ENCODE data around the gene LRRC3.
A peak's percentile ranks its signal among the peaks of the same experiment; 100 is the strongest.
"Not testable (repeated sequence)": the region's sequence is repeated elsewhere in the genome, so short reads cannot be mapped to it uniquely, and the experiment has no call there.

LRRC3 gene

GRCh38 chr21:44454747-44455523 lies at the start of gene LRRC3:
TSS of gene LRRC3 (plus strand) at chr21:44455510. CDS start at chr21:44456645, 1,135 bp downstream.
- no peak for FAIRE-seq
- DNase-seq (ENCODE audit: low spot score) = no peak

- FAIRE-seq = peak; percentile 93
- peak; percentile 87 for DNase-seq (ENCODE audit: low spot score)
Observed at GRCh38 chr21:44405948-44406872, 49.1 kb upstream of the LRRC3 start.

GRCh38 chr21:44406953-44407352 lies 48.4 kb upstream of the LRRC3 start:
- FAIRE-seq (no peak), DNase-seq (ENCODE audit: low spot score) (no peak)

GRCh38 chr21:44407493-44407892 lies 47.8 kb upstream of the LRRC3 start:
- no peak for FAIRE-seq

GRCh38 chr21:44408226-44408625 lies 47.1 kb upstream of the LRRC3 start:
- no peak for FAIRE-seq
- DNase-seq (ENCODE audit: low spot score) = no peak

More at GRCh38 chr21:44407493-44407892, 47.8 kb upstream of the LRRC3 start:
- DNase-seq (ENCODE audit: low spot score) = no peak

- FAIRE-seq = no peak
- no peak for DNase-seq (ENCODE audit: low spot score)
Observed at GRCh38 chr21:44413566-44414290, 41.6 kb upstream of the LRRC3 start.

GRCh38 chr21:44414291-44415072 lies 40.8 kb upstream of the LRRC3 start:
- DNase-seq (ENCODE audit: low spot score) = no peak

GRCh38 chr21:44415073-44416025 lies 40.0 kb upstream of the LRRC3 start:
- FAIRE-seq = no peak

More at GRCh38 chr21:44414291-44415072, 40.8 kb upstream of the LRRC3 start:
- FAIRE-seq = no peak

GRCh38 chr21:44416193-44416592 lies 39.1 kb upstream of the LRRC3 start:
- DNase-seq (ENCODE audit: low spot score) = no peak
- FAIRE-seq = no peak

More at GRCh38 chr21:44415073-44416025, 40.0 kb upstream of the LRRC3 start:
- no peak for DNase-seq (ENCODE audit: low spot score)

GRCh38 chr21:44417621-44418107 lies 37.6 kb upstream of the LRRC3 start:
- not testable (repeated sequence) for DNase-seq (ENCODE audit: low spot score); FAIRE-seq

GRCh38 chr21:44418108-44418875 lies 37.0 kb upstream of the LRRC3 start:
- DNase-seq (ENCODE audit: low spot score) (no peak), FAIRE-seq (no peak)

GRCh38 chr21:44418876-44419230 lies 36.5 kb upstream of the LRRC3 start:
- no peak for FAIRE-seq
- DNase-seq (ENCODE audit: low spot score) = no peak

GRCh38 chr21:44419679-44420078 lies 35.6 kb upstream of the LRRC3 start:
- no peak for FAIRE-seq
- DNase-seq (ENCODE audit: low spot score) = no peak

GRCh38 chr21:44420416-44421205 lies 34.7 kb upstream of the LRRC3 start:
- DNase-seq (ENCODE audit: low spot score) (no peak), FAIRE-seq (no peak)

GRCh38 chr21:44421901-44422840 lies 33.1 kb upstream of the LRRC3 start:
- FAIRE-seq (no peak), DNase-seq (ENCODE audit: low spot score) (no peak)

- FAIRE-seq = no peak
Observed at GRCh38 chr21:44423312-44423821, 31.9 kb upstream of the LRRC3 start.

More at GRCh38 chr21:44423312-44423821, 31.9 kb upstream of the LRRC3 start:
- no peak for DNase-seq (ENCODE audit: low spot score)
